OCI-LY7 (cell line): ENCODE data around the gene MRPS2. TPM values are rescaled to one million over a fixed set of nuclear protein-coding genes. Genes with fewer than 3 reads are reported as not detected.
A peak's percentile ranks its signal among the peaks of the same experiment; 100 is the strongest.

Experiments
- BruUV-seq: library from RNA; stranded (reverse); fragments of 400-500 nt; replicated peaks from 2 replicates; lab custom pipeline; 2021; lab: Mats Ljungman, UMichigan
- CTCF ChIA-PET: fragments of 300-600 bp; sonication (Branson Sonifier 250); formaldehyde crosslinking; loops from one replicate; lab custom pipeline; 2022; ENCODE audit warnings: antibody characterized with exemption; ENCODE audit not compliant: unreplicated experiment; lab: Charles Lee
- POLR2A ChIA-PET: fragments of 300-600 bp; sonication (Branson Sonifier 250); formaldehyde crosslinking; loops from one replicate; lab custom pipeline; 2022; ENCODE audit warnings: antibody characterized with exemption; lab: Charles Lee
- DNase-seq: peaks from one replicate; pipeline ENCODE4 v3.0.0-alpha.2; 2015; ENCODE audit warnings: low spot score
- H2AFZ ChIP-seq: fragments of 200-600 bp; sonication (generic), shearing (Covaris generic); 2 replicates; pipeline ENCODE4 v1.6.1; 2014; ENCODE audit warnings: mild to moderate bottlenecking, antibody characterized with exemption, low read length, moderate library complexity
- H3K27ac ChIP-seq: fragments of 200-600 bp; sonication (generic); 2 replicates; pipeline ENCODE4 v1.5.1; 2014; ENCODE audit warnings: mixed run types, low read depth, mild to moderate bottlenecking, moderate library complexity, low read length, inconsistent platforms; ENCODE audit not compliant: poor library complexity, severe bottlenecking
- H3K36me3 ChIP-seq: fragments of 200-600 bp; sonication (generic); 2 replicates; pipeline ENCODE4 v1.6.1; 2014; ENCODE audit warnings: mild to moderate bottlenecking, antibody characterized with exemption, low read length, moderate library complexity, mixed read lengths; ENCODE audit not compliant: insufficient read depth
- H3K4me1 ChIP-seq: fragments of 200-600 bp; sonication (generic); 2 replicates; pipeline ENCODE4 v1.5.1; 2014; ENCODE audit warnings: mild to moderate bottlenecking, low read length; ENCODE audit not compliant: insufficient read depth, poor library complexity, severe bottlenecking
- H3K4me2 ChIP-seq: fragments of 200-600 bp; sonication (generic); 2 replicates; pipeline ENCODE4 v1.6.1; 2014; ENCODE audit warnings: mild to moderate bottlenecking, low read length
- H3K4me3 ChIP-seq: fragments of 200-600 bp; sonication (generic); 2 replicates; pipeline ENCODE4 v1.5.1; 2014; ENCODE audit warnings: mild to moderate bottlenecking, low read depth, low read length; ENCODE audit not compliant: poor library complexity, severe bottlenecking
- H3K79me2 ChIP-seq: fragments of 200-600 bp; sonication (generic); 2 replicates; pipeline ENCODE4 v1.6.1; 2016; ENCODE audit warnings: low read depth, mild to moderate bottlenecking, low read length, moderate library complexity, mixed read lengths; ENCODE audit not compliant: insufficient read depth
- H3K9me2 ChIP-seq: fragments of 200-600 bp; sonication (generic); 2 replicates; pipeline ENCODE4 v1.6.1; 2016; ENCODE audit warnings: mild to moderate bottlenecking, low read length, mixed read lengths; ENCODE audit not compliant: insufficient read depth
- H3K9me3 ChIP-seq: fragments of 200-600 bp; sonication (generic); 2 replicates; pipeline ENCODE4 v1.6.1; 2014; ENCODE audit warnings: mild to moderate bottlenecking, mixed run types, low read length, mixed read lengths
- H4K20me1 ChIP-seq: fragments of 200-600 bp; sonication (generic); 2 replicates; pipeline ENCODE4 v1.6.1; 2014; ENCODE audit warnings: mild to moderate bottlenecking, antibody characterized with exemption, low read length, moderate library complexity, mixed read lengths; ENCODE audit not compliant: insufficient read depth
- CTCF ChIP-seq: fragments of 200-600 bp; sonication (generic); conservative IDR thresholded peaks from 2 replicates; pipeline ENCODE4 v1.5.1; 2014; ENCODE audit warnings: mild to moderate bottlenecking, antibody characterized with exemption, low read length, moderate library complexity, mixed read lengths
- EZH2phosphoT487 ChIP-seq: fragments of 200-600 bp; sonication (generic); IDR thresholded peaks from 2 replicates; pipeline ENCODE4 v1.6.1; 2018; ENCODE audit warnings: low read depth, borderline replicate concordance, mild to moderate bottlenecking, mixed run types, antibody characterized with exemption, low read length, moderate library complexity, mixed read lengths
- intact Hi-C: fragments of 100-400 bp; cut with micrococcal nuclease; formaldehyde crosslinking; loops from one replicate; pipeline ENCODE4 v1.10.0; 2022; ENCODE audit not compliant: unreplicated experiment
- total RNA-seq, 2 experiments: library from RNA; depleted of rRNA in 1 of 2; stranded (reverse); fragments of >200 nt in 1 of 2; shearing (Covaris generic) in 1 of 2; gene quantifications; 2 replicates each; pipeline ENCODE4 v1.2.3, GENCODE V29; 2014 to 2022

MRPS2 gene
- total RNA-seq, 2 experiments from 2014 or later = 42.7 to 55.7 TPM

- Histone ChIP-seq H3K9me3 (no peaks in the 10 kb centered on the region), H3K27ac (no peak overlapping the region), H3K9me2 (no peaks in the 10 kb centered on the region), H4K20me1 (no peaks in the 10 kb centered on the region), H3K4me2 (peak overlapping the region; percentile 28; the same call in 1 of the 2 replicates), H3K36me3 (no peaks in the 10 kb centered on the region), H3K4me1 (no peaks in the 10 kb centered on the region), H3K79me2 (no peaks in the 10 kb centered on the region), H3K4me3 (peak overlapping the region; percentile 48), H2AFZ (no peak overlapping the region)
- no peak for TF ChIP-seq EZH2phosphoT487
- intact Hi-C loops = no loop called here
- ChIA-PET CTCF (no interaction called here), POLR2A (no interaction called here)
- no TSS peak for BruUV-seq
- DNase-seq = no peak
Observed at GRCh38 chr9:135480071-135480939, 20.2 kb upstream of the MRPS2 start.

- POLR2A ChIA-PET = no interaction called here
- CTCF ChIA-PET = no interaction called here
Observed at GRCh38 chr9:135480940-135481310, 19.6 kb upstream of the MRPS2 start.

More at GRCh38 chr9:135480940-135481310, 19.6 kb upstream of the MRPS2 start:
- TF ChIP-seq CTCF (no peak), EZH2phosphoT487 (no peak)
- Histone ChIP-seq H2AFZ (no peak overlapping the region), H4K20me1 (no peaks in the 10 kb centered on the region), H3K4me1 (no peaks in the 10 kb centered on the region), H3K9me3 (no peaks in the 10 kb centered on the region), H3K4me3 (peak overlapping the region; percentile 48), H3K36me3 (no peaks in the 10 kb centered on the region), H3K79me2 (no peaks in the 10 kb centered on the region), H3K9me2 (no peaks in the 10 kb centered on the region), H3K27ac (no peak overlapping the region), H3K4me2 (peak overlapping the region; percentile 28; the same call in 1 of the 2 replicates)
- no TSS peak for BruUV-seq
- DNase-seq = no peak
- intact Hi-C loops = no loop called here
